ENCODE measurements around the gene EYS.

DNA sequence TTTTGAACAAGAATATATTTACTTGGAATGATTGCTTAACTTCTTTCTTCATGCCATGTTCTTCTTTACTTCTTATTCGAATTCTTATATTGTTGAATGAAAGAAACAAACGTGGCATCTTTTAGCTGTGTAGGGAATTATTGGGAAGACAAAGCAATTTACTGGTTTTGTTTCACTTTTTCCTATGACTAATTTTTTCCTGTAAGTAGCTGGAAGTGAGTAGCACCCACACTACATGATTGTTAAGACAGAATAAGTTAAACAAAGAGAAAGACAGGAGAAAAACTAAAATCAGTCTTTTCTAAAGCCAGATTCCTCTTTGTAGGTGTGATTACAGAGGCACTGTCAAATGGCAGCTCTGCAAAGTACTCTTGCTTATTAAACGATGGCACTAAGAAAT, 593.4 kb downstream of the EYS start:
- TF ChIP-seq, protein P1, sequence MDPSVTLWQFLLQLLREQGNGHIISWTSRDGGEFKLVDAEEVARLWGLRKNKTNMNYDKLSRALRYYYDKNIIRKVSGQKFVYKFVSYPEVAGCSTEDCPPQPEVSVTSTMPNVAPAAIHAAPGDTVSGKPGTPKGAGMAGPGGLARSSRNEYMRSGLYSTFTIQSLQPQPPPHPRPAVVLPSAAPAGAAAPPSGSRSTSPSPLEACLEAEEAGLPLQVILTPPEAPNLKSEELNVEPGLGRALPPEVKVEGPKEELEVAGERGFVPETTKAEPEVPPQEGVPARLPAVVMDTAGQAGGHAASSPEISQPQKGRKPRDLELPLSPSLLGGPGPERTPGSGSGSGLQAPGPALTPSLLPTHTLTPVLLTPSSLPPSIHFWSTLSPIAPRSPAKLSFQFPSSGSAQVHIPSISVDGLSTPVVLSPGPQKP (CRISPR knock-in tag; IDR thresholded peaks at IDR 0.05) = no peak
- TF ChIP-seq ZNF696 (CRISPR knock-in tag; conservative IDR thresholded peaks at IDR 0.05) = no peak
